ENCODE data around the gene RNF212B.
"Not testable (repeated sequence)": the region's sequence is repeated elsewhere in the genome, so short reads cannot be mapped to it uniquely, and the experiment has no call there.

Gene RNF212B

GRCh38 chr14:23219075-23219474 lies 18.7 kb upstream of the RNF212B start:
- FAIRE-seq: no peak
- TF ChIP-seq POLR2A (IDR thresholded peaks at IDR 0.05; ENCODE audit: low read depth, low read length): no peak
- no peak for DNase-seq (ENCODE audit: insufficient read length, low spot score)

DNA sequence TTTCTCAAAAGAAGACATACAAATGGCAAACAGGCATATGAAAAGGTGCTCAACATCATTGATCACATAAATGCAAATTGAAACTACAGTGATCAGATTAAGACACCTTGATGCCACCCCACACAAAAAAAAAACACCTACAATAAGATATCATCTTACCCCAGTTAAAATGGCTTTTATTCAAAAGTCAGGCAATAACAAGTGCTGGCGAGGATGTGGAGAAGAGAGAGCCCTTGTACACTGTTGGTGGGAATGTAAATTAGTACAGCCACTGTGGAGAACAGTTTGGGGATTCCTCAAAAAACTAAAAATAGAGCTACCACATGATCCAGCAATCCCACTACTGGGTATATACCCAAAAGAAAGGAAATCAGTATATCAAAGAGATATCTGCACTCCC lies 12.8 kb upstream of the RNF212B start:
- not testable (repeated sequence) for FAIRE-seq; DNase-seq (ENCODE audit: insufficient read length, low spot score)

DNA sequence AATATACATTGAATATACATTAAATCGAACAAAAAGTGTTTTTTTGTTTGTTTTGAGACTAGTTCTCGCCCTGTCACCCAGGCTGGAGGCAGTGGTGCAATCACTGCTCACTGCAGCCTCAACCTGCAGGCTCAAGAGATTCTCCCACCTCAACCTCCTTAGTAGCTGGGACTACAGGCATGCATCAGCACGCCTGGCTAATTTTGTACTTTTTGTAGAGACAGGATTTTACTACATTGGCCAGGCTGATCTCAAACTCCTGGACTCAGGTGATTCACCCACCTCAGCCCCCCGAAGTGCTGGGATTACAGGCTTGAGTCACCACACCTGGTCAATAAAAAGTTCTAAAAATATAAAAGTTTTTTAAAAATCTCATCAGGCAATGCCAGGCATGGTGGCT lies 10.2 kb upstream of the RNF212B start:
- FAIRE-seq (no peak), DNase-seq (ENCODE audit: insufficient read length, low spot score) (no peak)
- TF ChIP-seq POLR2A (IDR thresholded peaks at IDR 0.05; ENCODE audit: low read depth, low read length): no peak

DNA sequence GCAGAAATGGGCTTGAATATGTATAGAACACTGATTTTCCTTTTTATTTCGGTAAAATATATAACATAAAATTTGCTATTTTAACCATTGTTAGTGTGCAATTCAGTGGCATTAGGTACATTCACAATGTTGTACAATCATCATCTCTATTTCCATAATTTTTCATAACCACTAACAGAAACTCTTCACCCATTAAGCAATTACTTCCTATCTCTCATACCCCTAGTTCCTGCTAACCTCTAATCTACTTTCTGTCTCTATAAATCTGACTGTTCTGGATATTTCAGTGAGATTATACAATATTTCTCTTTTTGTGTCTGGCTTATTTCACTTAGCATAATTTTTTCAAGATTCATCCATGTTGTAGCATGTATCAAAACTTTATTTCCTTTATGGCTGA lies 8.9 kb upstream of the RNF212B start:
- DNase-seq (ENCODE audit: insufficient read length, low spot score): no peak
- TF ChIP-seq POLR2A (IDR thresholded peaks at IDR 0.05; ENCODE audit: low read depth, low read length): no peak
- FAIRE-seq: no peak

DNA sequence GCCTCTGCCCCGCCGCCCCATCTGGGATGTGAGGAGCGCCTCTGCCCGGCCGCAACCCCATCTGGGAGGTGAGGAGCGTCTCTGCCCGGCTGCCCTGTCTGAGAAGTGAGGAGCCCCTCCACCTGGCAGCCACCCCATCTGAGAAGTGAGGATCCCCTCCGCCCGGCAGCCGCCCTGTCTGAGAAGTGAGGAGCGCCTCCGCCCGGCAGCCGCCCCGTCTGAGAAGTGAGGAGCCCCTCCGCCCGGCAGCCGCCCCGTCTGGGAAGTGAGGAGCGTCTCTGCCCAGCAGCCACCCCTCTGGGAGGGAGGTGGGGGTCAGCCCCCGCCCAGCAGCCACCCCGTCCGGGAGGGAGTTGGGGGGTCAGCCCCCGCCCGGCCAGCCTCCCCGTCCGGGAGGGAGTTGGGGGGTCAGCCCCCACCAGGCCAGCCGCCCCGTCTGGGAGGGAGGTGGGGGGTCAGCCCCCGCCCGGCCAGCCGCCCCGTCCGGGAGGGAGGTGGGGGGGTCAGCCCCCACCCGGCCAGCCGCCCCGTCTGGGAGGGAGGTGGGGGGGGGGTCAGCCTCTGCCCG lies 5.4 kb upstream of the RNF212B start:
- DNase-seq (ENCODE audit: insufficient read length, low spot score); FAIRE-seq: not testable (repeated sequence)

DNA sequence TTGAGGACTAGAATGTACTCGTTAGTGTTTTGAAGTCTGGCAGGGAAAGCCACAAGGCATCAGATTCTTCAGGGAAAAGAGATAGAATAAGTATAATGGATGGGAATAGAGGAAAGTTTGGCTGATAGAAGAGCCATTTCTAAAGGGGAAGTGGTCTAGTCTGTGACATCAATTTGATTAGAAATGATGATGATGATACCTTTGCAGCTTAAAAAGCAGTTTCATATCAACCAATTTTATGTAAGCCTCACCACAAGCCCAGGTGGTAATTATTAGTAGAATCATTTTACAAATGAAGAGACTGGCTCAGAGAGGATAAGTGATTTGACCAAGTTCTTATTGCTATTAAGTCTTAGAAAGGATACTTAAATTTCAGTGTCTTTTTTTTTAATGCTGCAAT lies 2.9 kb downstream of the RNF212B start:
- no peak for TF ChIP-seq POLR2A (IDR thresholded peaks at IDR 0.05; ENCODE audit: low read depth, low read length)
- no peak for FAIRE-seq

GRCh38 chr14:23241061-23241715 lies 3.5 kb downstream of the RNF212B start:
- DNase-seq (ENCODE audit: insufficient read length, low spot score); FAIRE-seq: not testable (repeated sequence)

More for the DNA sequence above, 2.9 kb downstream of the RNF212B start:
- no peak for DNase-seq (ENCODE audit: insufficient read length, low spot score)

GRCh38 chr14:23242076-23242475 lies 4.3 kb downstream of the RNF212B start:
- no peak for DNase-seq (ENCODE audit: insufficient read length, low spot score)
- no peak for TF ChIP-seq POLR2A (IDR thresholded peaks at IDR 0.05; ENCODE audit: low read depth, low read length)
- FAIRE-seq: no peak

- FAIRE-seq: no peak
- TF ChIP-seq POLR2A (IDR thresholded peaks at IDR 0.05; ENCODE audit: low read depth, low read length): no peak
- no peak for DNase-seq (ENCODE audit: insufficient read length, low spot score)
These were observed 5.3 kb downstream of the RNF212B start for GRCh38 chr14:23243066-23243465.

GRCh38 chr14:23245282-23245681 lies 7.5 kb downstream of the RNF212B start:
- FAIRE-seq: no peak
- no peak for DNase-seq (ENCODE audit: insufficient read length, low spot score)
- no peak for TF ChIP-seq POLR2A (IDR thresholded peaks at IDR 0.05; ENCODE audit: low read depth, low read length)

DNA sequence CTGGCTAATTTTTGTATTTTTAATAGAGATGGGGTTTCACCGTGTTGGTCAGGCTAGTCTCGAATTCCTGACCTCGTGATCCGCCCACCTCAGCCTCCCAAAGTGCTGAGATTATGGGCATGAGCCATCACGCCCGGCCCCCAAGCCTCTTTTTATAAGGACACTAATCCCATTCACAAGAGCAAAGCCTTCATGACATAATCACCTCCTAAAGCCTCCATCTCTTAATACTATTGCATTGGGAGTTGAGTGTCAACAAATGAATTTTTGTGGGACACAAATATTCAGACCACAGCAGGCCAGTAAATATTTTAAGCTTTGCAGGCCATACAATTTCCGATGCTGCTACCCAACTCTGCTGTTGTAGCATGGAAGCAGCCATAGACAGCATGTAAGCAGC lies 10.9 kb downstream of the RNF212B start:
- DNase-seq (ENCODE audit: insufficient read length, low spot score): no peak
- FAIRE-seq: no peak
- no peak for TF ChIP-seq POLR2A (IDR thresholded peaks at IDR 0.05; ENCODE audit: low read depth, low read length)

GRCh38 chr14:23249824-23250223 lies 12.1 kb downstream of the RNF212B start:
- no peak for FAIRE-seq
- TF ChIP-seq POLR2A (IDR thresholded peaks at IDR 0.05; ENCODE audit: low read depth, low read length): no peak
- DNase-seq (ENCODE audit: insufficient read length, low spot score): no peak

GRCh38 chr14:23252006-23252405 lies 14.3 kb downstream of the RNF212B start:
- TF ChIP-seq POLR2A (IDR thresholded peaks at IDR 0.05; ENCODE audit: low read depth, low read length): no peak
- DNase-seq (ENCODE audit: insufficient read length, low spot score) (no peak), FAIRE-seq (no peak)

DNA sequence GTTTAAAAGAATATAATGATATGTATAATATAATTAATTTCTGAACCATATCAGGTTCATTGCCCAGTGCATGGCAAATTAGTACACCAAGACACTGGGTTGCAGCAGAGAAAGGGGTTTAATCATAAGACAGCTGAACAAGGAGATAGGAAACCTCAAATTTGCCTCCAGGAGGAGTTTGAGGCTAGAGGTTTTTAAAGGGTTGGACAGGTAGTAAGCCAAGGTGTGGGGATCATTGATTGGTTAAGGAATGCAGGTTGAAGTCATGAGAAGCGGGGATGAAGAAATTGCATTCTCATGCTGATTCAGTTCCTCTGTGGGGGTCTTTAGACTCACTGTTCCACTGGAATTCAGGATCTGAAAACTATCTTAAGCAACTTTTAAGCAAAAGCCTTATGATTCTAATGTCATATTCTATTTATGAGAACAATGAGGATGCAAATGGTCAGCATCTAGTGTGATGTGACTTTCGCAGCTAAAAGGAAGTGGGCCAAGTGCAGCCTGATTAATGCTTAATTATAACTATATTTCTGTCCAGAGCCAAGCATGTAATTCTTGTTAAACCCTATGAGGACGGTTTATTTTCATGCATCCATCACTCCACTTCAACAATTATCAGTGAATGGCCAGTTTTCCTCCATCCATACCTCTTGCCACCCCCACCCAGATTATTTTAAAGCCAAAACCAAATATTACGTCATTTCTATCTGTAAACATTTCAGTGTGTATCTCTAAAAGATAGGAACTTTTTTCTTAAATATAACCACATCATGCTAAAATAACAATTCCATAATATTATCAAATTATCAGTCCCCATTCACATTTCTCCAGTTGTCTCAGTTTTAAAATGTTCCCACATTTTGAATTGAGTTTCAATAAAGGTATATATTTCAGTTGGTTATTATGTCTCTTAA lies 14.9 kb downstream of the RNF212B start:
- FAIRE-seq (no peak), DNase-seq (ENCODE audit: insufficient read length, low spot score) (no peak)
- TF ChIP-seq POLR2A (IDR thresholded peaks at IDR 0.05; ENCODE audit: low read depth, low read length): no peak

DNA sequence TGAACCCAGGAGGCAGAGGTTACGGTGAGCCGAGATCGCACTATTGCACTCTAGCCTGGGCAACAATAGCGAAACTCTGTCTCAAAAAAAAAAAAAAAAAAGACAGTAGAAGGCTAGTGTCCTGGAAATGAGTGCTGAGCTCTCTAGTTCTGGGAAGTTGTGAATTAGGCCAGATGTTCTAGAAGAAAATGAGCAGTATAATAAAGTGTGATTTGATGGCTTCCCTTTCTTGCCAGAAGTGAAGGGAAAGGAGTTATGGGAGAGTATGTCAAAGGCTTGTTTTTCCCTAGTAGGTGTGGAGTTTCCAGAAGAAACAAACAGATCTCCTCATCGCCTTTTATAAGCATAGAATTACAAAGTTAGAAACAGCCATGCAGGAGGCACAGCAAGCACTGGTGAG lies 20.5 kb downstream of the RNF212B start:
- no peak for TF ChIP-seq POLR2A (IDR thresholded peaks at IDR 0.05; ENCODE audit: low read depth, low read length)
- DNase-seq (ENCODE audit: insufficient read length, low spot score) (no peak), FAIRE-seq (no peak)
